ENCODE data around the gene MTHFS.
"Not testable (repeated sequence)": the region's sequence is repeated elsewhere in the genome, so short reads cannot be mapped to it uniquely, and the experiment has no call there.

MTHFS gene

GRCh38 chr15:79915776-79916501, 19.1 kb upstream of the MTHFS start:
- not testable (repeated sequence) for DNase-seq (ENCODE audit: low spot score)

DNA sequence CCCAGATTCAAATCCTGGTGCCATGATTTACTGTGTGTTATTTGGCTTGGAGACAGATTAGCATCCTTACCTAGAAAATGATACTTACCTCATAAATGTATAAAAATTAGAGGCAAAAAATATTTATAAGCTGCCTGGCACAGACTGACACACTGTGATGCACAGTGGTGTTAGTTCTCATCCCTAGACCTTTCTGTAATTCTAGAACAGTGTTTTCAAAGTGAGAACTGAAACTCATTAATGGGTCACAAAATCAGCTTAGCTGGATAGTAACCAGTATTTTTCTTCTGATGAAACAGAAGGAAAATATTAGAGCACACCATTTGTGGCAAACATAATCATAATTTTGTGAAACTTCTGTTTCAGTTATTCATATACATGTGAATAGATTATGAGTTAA, 17.9 kb upstream of the MTHFS start:
- no peak for DNase-seq (ENCODE audit: low spot score)

DNA sequence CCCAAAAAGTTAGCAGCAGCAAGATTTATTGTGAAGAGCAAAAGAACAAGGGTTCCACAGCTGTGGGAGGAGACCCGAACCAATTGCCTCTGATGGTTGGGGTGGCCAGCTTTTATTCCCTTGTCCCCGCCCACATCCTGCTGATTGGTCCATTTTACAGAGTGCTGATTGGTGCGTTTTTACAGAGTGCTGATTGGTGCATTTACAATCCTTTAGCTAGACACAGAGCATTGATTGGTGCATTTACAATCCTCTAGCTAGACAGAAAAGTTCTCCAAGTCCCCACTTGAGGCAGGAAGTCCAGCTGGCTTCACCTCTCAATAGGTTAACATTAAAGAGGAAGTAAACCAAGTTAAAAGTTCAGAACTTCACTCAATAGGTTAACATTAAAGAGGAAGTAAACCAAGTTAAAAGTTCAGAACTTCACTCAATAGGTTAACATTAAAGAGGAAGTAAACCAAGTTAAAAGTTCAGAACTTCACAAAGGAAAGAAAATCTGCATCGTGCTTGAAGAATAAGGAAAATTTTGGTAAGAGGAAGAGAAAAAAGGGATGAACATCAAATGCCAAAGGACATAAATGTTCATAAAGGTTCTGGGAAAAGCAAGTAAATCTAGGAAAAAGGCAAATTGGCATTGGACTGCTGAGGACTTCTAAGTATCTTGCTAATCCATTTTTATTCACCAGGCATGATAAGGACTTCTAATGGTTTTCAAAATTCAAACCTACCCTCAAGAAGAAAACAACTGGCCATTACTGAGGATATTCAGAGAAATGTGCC, 12.9 kb upstream of the MTHFS start:
- DNase-seq (ENCODE audit: low spot score): not testable (repeated sequence)

GRCh38 chr15:79904271-79904670, 7.5 kb upstream of the MTHFS start:
- DNase-seq (ENCODE audit: low spot score): no peak

DNA sequence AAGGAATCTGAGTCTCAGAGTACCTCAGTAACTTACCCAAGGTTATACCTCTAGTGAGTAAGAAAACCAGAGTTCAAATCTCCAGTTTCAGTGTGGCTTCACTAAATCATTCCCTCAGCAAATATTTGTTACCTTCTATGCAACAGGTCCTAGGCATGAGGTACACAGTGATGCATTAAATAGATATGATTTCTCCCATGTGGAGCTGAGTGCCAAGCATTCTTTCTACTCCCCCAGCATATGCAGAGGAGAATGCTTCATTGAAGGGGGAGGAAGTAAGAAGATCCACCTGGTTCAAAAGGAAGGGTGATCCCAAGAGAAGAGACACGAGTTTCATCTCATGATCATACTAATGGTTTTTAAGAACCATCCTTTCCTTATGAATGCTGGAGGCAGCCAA, 6.8 kb upstream of the MTHFS start:
- DNase-seq (ENCODE audit: low spot score): no peak

DNA sequence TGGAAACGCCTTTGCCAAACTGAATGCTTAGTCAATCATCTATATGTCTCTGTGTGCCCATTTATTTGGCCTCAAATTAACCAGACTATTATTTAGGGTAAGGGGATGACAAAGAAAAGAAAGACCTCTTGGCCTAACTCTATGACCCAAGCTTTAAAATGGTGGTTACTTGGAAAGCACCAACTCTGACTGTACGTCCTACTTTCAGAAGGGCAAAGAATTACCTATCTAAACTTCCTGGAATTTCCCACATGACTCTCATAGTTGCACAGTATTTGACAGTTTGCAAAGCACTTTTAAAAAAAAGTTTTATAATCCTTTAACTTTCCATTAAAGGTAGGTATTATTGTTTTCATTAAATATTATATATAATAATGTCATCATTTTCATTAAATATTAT, 6.3 kb upstream of the MTHFS start:
- DNase-seq (ENCODE audit: low spot score): no peak

- DNase-seq (ENCODE audit: low spot score): no peak
Measured at GRCh38 chr15:79901958-79902357, 5.1 kb upstream of the MTHFS start.

- DNase-seq (ENCODE audit: low spot score): not testable (repeated sequence)
Measured at GRCh38 chr15:79900818-79901378, 4.1 kb upstream of the MTHFS start.

DNA sequence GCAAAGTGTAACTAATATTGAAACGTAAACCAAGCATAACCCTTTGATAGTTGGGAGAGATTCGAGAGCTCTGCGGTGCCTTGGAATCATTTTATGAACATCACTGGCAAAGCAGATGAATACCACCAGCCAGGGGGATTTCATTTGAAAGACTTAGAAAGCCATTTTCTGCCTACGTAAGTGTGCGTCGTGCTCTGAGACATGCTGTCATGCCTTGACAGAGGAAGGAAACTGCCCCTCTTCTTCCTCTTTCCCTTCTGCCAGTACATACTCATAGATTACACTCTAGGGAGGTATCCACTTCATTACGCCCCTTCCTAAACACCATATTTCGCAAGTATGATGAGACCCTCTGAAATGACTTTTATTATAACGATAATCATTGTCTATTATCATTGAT, 3.3 kb upstream of the MTHFS start:
- no peak for DNase-seq (ENCODE audit: low spot score)

DNA sequence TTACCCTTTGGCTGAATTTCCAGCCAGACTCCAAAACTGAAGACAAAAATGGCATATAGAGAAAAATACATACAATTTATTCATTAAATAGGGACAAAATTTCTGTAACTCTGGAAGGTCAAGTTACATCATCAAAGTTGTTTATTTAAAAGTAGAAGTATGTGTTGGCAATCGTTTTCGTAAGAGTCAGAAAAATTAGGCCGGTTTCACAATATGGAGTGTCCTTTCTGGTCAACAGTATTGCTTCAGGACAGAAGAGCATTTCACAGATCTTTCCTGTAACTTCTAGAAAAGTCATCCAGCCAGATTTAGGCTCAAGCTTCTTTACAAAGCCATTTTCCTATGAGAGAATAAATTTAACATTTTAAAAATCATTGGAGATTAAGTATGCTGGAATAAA, 2.0 kb upstream of the MTHFS start:
- DNase-seq (ENCODE audit: low spot score): not testable (repeated sequence)

- no peak for DNase-seq (ENCODE audit: low spot score)
Measured at GRCh38 chr15:79898369-79898768, 1.6 kb upstream of the MTHFS start.

DNA sequence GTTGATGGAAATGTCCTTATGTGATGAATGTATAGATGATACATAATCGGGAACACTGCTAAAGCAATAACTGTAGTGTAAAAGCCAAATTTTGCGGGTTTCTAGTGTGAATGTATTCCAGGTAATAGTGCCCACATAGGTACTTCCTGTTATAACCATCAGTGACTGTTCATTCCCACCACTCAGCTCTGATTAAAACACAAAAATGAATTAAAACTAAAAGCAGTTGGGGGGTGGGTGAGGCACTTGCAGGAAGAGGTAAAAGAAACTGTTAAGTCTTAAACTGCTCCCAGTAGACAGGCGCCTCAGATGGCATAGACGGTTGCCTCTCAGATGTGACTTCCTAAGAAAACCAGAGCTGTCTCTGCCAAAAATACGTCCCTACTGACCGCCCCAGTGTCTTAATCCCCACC, 893 bp upstream of the MTHFS start:
- no peak for DNase-seq (ENCODE audit: low spot score)

- DNase-seq (ENCODE audit: low spot score): no peak
Measured at GRCh38 chr15:79897380-79897678, 515 bp upstream of the MTHFS start.

GRCh38 chr15:79896131-79896633, 632 bp downstream of the MTHFS start:
- DNase-seq (ENCODE audit: low spot score): no peak

- DNase-seq (ENCODE audit: low spot score): no peak
Measured at GRCh38 chr15:79887054-79887930, 9.5 kb downstream of the MTHFS start.

GRCh38 chr15:79886124-79886523, 10.7 kb downstream of the MTHFS start:
- DNase-seq (ENCODE audit: low spot score): peak; percentile 34

GRCh38 chr15:79884204-79884596, 12.6 kb downstream of the MTHFS start:
- no peak for DNase-seq (ENCODE audit: low spot score)

- no peak for DNase-seq (ENCODE audit: low spot score)
Measured at GRCh38 chr15:79883579-79884203, 13.1 kb downstream of the MTHFS start.

DNA sequence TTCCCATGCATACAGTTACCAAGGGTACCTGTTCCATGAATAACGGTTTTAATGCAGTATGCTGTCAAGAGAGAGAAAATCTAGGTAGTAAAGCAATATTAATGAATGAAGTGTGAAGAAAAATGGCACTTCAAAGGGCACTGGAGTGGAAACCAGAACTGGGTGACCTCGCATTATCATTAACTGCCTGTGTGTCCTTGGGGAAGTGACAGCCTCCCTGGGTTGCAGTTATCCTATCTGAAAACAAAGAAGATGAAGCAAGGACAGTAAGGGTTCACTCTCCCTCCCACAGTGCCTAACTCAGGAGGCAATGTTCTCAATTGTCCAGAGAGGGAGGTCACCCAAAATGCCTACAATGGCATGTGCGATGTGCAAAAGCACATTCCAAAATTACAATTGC, 15.1 kb downstream of the MTHFS start:
- DNase-seq (ENCODE audit: low spot score): no peak

DNA sequence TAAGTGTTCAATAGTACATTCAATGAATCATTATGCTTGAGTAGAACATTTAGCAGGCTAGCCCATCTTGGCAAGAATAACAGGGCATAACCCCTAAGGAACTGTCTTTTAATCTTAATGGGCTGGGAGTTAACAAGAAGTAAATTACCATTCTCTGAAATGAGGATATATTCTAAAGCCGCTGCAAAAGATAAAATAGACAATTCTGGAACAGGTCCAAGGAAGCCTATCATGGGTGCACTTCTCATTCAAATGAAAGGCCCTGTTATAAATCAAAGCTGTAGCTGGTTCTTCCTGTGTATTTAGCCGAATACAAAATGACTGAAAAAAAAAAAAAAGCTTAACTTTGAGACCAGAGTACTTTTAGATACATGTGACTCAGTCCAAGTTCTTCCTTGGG, 15.6 kb downstream of the MTHFS start:
- no peak for DNase-seq (ENCODE audit: low spot score)

DNA sequence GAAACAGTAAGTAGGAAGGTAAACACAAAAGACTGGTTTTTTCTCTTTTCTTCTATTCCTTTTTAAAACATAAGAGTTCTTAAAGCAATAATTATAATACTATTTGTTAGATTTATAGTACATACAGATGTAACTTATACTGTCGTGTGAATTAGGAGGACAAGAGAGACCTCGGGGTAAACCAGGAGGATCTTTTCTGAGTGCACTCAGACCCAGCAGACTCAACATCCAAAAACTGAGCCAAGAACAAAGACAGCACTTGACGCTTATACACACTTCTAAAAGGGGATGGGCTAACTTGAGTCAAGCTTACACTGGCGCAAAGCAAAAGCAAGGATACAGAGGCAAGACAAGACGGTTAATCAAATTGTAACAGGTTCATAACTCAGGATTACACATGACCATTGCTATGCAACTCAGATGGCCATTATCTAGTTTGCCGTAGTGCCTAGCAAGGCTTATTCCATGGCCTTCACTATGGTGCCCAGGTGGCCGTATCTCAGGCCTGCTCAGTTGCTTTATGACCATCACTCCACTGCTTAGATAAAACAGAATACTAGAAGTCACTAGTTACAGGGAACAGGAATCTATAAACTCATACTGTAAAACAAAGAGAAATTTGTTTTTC, 18.6 kb downstream of the MTHFS start:
- no peak for DNase-seq (ENCODE audit: low spot score)
